Activated T-helper 2 cell treated with anti-CD3 and anti-CD28 coated beads, Interferon-gamma antibody, Interleukin-2, Interleukin-4, amounts not matched to agents 10 μg/mL and 5 μg/mL and 100 μg/mL, durations not matched to agents 14 hours and 24 hours and 36 hours (primary cell): Measurements from ENCODE around the gene MAGEA9B. TPM values are rescaled to one million over a fixed set of nuclear protein-coding genes. Genes with fewer than 3 reads are reported as not detected.
"Not testable (repeated sequence)": the region's sequence is repeated elsewhere in the genome, so short reads cannot be mapped to it uniquely, and the experiment has no call there.

ENCODE experiments used
- DNase-seq: peaks from one replicate; pipeline ENCODE4 v3.0.0; 2021; ENCODE audit warnings: low spot score
- H3K27ac Mint-ChIP-seq: one replicate; pipeline ENCODE4 v1.8.0; 2021; ENCODE audit warnings: mixed read lengths
- H3K27me3 Mint-ChIP-seq: one replicate; pipeline ENCODE4 v1.8.0; 2021; ENCODE audit warnings: low read depth, mixed read lengths
- H3K36me3 Mint-ChIP-seq: one replicate; pipeline ENCODE4 v1.8.0; 2021; ENCODE audit warnings: low read depth, mixed read lengths
- H3K4me1 Mint-ChIP-seq: one replicate; pipeline ENCODE4 v1.8.0; 2021; ENCODE audit warnings: low read depth, mixed read lengths
- H3K4me3 Mint-ChIP-seq: one replicate; pipeline ENCODE4 v1.8.0; 2021; ENCODE audit warnings: low read depth, mild to moderate bottlenecking, moderate library complexity, mixed read lengths
- H3K9me3 Mint-ChIP-seq: one replicate; pipeline ENCODE4 v1.8.0; 2021; ENCODE audit warnings: mixed read lengths
- intact Hi-C: fragments of 100-400 bp; cut with micrococcal nuclease; formaldehyde crosslinking; loops from one replicate; pipeline ENCODE4 v1.15.1; 2023
- total RNA-seq: library from RNA; stranded (reverse); gene quantifications from 2 replicates; pipeline ENCODE4 v1.2.3, GENCODE V29; 2022

Gene MAGEA9B
- total RNA-seq, 1 donor from 2014 or later: not detected

DNA sequence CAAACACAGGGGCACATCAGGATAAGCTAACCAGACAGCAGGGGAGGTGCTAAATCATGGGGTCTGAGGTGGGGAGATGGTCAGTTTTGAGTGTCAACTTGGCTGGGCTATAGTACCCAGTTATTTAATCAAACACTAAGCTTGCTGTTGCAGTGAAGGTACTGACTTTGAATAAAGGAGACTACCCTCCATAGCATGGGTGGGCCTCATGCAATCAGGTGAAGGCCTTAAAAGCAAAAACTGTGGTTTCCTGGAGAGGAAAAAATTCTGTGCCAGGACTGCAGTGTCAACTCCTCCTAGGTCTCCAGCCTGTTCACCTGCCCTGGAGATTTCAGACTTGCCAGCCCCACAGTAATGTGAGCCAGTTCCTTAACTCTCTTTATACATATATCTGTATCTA is 20.4 kb upstream of the MAGEA9B start:
- peaks cover 28% of the 10 kb centered on the region for H3K36me3 Mint-ChIP-seq
- no peak overlapping the region for H3K27ac Mint-ChIP-seq
- intact Hi-C loops: no loop called here
- no peaks in the 10 kb centered on the region for H3K9me3 Mint-ChIP-seq
- H3K4me1 Mint-ChIP-seq: no peaks in the 10 kb centered on the region
- H3K4me3 Mint-ChIP-seq: no peak overlapping the region
- H3K27me3 Mint-ChIP-seq: no peaks in the 10 kb centered on the region
- no peak for DNase-seq

DNA sequence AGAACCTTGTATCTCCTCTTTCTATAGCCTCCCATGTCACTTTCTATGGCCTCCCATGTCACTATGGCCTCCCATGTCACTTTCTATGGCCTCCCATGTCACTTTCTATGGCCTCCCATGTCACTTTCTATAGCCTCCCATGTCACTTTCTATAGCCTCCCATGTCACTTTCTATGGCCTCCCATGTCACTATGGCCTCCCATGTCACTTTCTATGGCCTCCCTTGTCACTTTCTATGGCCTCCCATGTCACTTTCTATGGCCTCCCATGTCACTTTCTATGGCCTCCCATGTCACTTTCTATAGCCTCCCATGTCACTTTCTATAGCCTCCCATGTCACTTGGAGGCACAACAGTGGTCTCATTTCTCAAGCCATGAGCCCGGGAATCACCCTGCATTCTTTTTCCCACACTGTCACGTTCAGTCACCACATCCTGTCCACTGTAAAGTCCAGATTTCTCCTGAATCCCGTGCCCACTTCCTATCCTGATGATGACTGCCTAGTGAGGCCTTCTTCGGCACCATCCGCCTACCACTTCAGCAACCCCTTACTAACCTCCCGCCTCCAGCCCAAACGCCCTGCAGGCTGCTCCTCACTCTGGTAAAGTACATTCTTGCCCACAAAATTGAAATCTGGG is 18.1 kb upstream of the MAGEA9B start:
- H3K36me3 Mint-ChIP-seq: peaks cover 28% of the 10 kb centered on the region
- DNase-seq, H3K27me3 Mint-ChIP-seq, H3K27ac Mint-ChIP-seq, intact Hi-C loops, H3K9me3 Mint-ChIP-seq, H3K4me3 Mint-ChIP-seq, H3K4me1 Mint-ChIP-seq: not testable (repeated sequence)

DNA sequence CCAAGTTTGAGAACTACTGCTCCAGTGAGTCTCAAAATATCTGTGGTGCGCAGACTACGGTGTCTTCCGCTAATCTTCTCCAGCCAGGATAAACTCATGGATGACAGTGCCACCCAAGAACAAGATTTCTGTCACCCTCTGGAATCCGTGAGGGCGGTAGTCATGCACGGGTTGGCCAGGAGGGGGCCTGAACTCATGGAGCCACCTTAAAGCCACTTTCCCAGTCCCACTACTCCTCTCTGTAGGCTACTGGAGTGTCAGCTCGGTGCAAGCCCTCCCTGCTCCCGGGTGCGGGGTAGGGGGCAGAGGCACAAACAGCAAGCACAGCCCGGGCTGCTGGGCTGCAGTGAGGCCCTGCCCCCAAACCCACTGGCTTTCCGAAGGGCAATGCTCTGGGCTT is 11.3 kb upstream of the MAGEA9B start:
- H3K4me1 Mint-ChIP-seq, H3K9me3 Mint-ChIP-seq, H3K36me3 Mint-ChIP-seq, intact Hi-C loops, H3K27me3 Mint-ChIP-seq, DNase-seq, H3K27ac Mint-ChIP-seq, H3K4me3 Mint-ChIP-seq: not testable (repeated sequence)

DNA sequence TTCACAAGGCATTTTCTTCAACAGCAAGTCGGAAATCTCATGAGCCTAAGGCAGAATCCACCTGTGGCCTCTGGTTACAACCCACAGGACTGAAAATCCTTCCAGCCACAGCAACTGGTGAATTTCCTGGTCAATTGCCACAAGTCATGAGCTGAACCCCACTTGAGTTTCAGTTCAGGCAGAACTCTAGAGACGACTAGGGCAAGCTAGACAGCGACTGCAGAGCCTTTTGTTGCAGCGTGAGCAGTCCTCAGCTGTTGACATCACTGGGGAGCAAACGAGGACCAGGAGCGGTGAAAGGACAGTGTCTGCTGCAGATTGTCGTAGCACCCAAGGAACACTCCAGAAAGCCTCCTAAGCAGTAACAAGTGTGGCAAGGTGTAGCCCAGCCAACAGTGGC is 8.7 kb upstream of the MAGEA9B start:
- H3K9me3 Mint-ChIP-seq, intact Hi-C loops, H3K27ac Mint-ChIP-seq, DNase-seq, H3K4me1 Mint-ChIP-seq, H3K36me3 Mint-ChIP-seq, H3K27me3 Mint-ChIP-seq, H3K4me3 Mint-ChIP-seq: not testable (repeated sequence)

DNA sequence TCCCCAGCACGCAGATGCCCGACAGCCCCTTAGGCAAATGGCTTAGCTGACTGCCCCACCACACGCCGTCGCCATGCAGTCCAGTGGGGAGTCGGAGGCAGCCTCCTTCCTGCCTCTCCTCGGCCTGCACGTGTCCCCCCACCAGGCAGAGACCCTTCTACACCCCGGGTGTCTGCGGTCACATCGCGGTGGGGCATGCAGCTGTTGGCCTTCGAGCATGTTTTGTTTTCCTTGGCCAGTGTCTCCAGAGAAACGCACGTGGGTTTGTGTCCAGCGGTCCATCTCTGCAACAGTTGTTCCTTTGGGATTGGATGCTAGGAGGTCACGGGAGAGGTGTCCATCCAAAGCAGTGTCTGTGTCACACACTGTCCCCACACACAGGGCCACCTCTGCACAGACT is 8.0 kb upstream of the MAGEA9B start, which contains the start of gene HSFX2:
Gene HSFX2 (minus strand): TSS at position 101 of the 400 bp plus-strand sequence. CDS start 614 bp downstream, outside the sequence.
- H3K4me3 Mint-ChIP-seq, DNase-seq, H3K27me3 Mint-ChIP-seq, H3K27ac Mint-ChIP-seq, H3K9me3 Mint-ChIP-seq, intact Hi-C loops, H3K36me3 Mint-ChIP-seq, H3K4me1 Mint-ChIP-seq: not testable (repeated sequence)

DNA sequence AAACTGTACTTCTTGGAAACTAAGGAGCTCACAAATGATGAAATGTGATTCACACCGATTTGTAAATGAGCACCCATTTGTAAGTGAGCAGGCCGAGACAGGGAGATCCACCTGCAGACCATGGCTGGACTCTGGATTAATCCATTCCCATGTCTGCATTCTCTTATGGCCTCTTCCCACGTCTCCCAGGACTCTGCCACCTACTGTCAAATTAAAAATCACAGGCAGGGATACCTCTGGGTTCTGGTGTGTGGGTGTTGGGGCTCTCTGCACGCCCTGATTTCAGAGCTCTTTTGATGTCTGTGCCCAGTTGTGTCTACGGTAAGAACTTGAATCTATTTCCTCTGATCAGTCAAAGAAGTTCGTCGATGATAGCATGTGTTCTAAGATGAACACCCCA is 3.7 kb upstream of the MAGEA9B start:
- H3K4me1 Mint-ChIP-seq, intact Hi-C loops, H3K4me3 Mint-ChIP-seq, H3K27me3 Mint-ChIP-seq, H3K36me3 Mint-ChIP-seq, DNase-seq, H3K27ac Mint-ChIP-seq, H3K9me3 Mint-ChIP-seq: not testable (repeated sequence)

DNA sequence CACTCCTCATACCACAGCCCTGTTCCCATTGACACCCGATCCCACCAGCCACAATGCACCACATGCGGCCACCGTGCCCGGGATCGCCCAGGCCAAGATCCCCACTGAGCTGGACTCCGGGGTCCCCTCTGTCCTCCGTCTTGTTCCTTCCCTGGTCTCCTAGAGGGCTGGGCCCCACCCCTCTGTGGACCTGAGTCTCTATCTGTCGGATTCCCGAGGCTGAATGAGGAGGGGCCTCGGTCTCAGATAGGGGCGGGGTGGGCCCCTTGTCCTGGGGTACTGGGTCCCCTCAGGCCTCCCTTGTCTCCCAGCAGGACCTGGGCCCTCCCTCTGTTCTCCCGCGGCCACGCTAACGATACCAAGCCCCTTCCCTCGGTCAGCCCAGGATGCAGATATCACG is 1.6 kb downstream of the MAGEA9B start:
- H3K4me1 Mint-ChIP-seq, H3K4me3 Mint-ChIP-seq, DNase-seq, intact Hi-C loops, H3K27me3 Mint-ChIP-seq, H3K27ac Mint-ChIP-seq, H3K36me3 Mint-ChIP-seq, H3K9me3 Mint-ChIP-seq: not testable (repeated sequence)

DNA sequence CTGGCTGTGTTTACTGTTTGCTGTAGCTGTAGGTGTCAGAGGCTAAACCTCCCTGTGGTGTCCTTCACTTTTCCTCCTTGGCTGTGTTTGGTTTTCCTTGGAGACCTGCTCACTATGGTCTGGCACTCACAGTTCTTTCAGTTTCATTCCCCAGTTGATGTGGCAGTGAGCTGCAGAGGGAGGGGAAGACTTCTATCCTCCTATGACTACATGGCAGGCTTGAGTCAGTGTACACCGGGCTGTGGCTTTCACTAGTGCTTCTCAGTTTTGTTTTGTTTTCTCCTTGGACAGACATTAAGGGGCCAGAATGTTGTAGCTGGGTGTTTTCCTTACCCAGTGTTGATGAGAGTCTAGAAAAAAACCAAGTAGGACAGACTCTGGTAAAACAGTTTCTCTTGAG is 13.8 kb downstream of the MAGEA9B start:
- H3K27ac Mint-ChIP-seq, H3K4me3 Mint-ChIP-seq, DNase-seq, H3K9me3 Mint-ChIP-seq, H3K36me3 Mint-ChIP-seq, intact Hi-C loops, H3K27me3 Mint-ChIP-seq: not testable (repeated sequence)
- H3K4me1 Mint-ChIP-seq: peaks cover 23% of the 10 kb centered on the region

DNA sequence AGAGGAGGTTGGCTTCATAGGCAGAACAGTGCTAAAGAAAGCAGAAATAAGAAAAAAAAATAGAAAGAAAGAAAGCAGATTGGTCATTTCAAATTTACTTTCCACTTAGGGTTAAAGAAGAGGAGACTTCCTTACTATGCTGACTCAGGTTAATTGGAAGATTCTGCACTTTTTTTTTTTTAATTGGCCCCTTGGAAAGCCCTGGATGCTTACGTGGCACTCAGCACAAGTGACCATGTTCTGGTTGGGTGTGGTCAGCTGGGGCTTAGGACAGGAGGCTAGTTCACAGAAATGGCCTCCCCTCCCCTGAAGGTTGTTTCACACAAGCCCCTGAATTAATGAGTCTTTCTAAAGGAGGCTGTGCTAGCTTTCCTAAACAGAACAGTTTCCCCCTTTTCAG is 14.5 kb downstream of the MAGEA9B start:
- Mint-ChIP-seq H3K27ac (peak overlapping the region; percentile 88), H3K36me3 (no peaks in the 10 kb centered on the region), H3K27me3 (no peaks in the 10 kb centered on the region), H3K9me3 (no peaks in the 10 kb centered on the region), H3K4me1 (peaks cover 23% of the 10 kb centered on the region), H3K4me3 (no peak overlapping the region)
- intact Hi-C loops: no loop called here
- DNase-seq: no peak

DNA sequence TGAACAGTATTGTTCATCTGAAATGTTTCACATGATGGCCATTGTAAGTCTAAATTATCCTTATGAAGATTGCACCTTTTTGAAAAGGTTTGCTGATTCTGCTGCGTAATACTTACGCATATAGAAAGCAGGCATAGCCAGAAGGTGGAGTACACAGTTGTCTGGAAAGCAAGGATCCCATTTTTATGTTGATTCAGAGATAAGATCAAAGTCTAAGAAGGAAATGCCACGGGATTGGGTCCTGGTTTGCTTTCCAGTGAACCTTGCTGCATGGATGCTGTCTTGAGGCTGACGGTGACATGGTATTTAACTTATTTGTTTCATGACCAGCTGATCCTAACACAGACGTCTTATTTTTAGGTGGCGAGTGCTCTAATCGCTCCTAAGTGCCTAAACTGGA is 15.5 kb downstream of the MAGEA9B start:
- no peaks in the 10 kb centered on the region for H3K36me3 Mint-ChIP-seq
- DNase-seq: no peak
- H3K27ac Mint-ChIP-seq: no peak overlapping the region
- H3K4me1 Mint-ChIP-seq: peaks cover 23% of the 10 kb centered on the region
- no peak overlapping the region for H3K4me3 Mint-ChIP-seq
- intact Hi-C loops: no loop called here
- no peaks in the 10 kb centered on the region for H3K9me3 Mint-ChIP-seq
- no peaks in the 10 kb centered on the region for H3K27me3 Mint-ChIP-seq

DNA sequence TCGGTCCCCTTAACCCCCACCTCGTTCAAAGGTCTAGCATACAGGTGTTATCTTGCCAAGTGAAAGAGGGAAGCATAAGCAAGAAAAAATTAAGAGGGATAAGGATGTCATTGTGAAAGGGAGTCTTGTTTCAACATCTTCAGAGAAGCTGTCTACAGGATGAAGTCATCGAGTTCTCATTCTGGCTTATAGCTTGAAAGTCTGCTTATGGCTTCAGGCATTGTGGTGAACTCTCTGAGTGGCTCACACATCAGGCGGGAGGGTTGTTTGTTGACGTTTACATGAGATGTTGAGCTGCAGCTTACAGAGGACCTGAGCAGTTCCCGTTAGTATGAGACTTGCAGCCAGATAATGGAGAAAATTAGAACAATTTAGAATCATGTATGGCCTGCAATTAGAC is 16.6 kb downstream of the MAGEA9B start:
- peaks cover 23% of the 10 kb centered on the region for H3K4me1 Mint-ChIP-seq
- H3K4me3 Mint-ChIP-seq: no peak overlapping the region
- H3K27me3 Mint-ChIP-seq: no peaks in the 10 kb centered on the region
- no peaks in the 10 kb centered on the region for H3K9me3 Mint-ChIP-seq
- no peak for DNase-seq
- H3K36me3 Mint-ChIP-seq: no peaks in the 10 kb centered on the region
- no peak overlapping the region for H3K27ac Mint-ChIP-seq
- intact Hi-C loops: no loop called here

DNA sequence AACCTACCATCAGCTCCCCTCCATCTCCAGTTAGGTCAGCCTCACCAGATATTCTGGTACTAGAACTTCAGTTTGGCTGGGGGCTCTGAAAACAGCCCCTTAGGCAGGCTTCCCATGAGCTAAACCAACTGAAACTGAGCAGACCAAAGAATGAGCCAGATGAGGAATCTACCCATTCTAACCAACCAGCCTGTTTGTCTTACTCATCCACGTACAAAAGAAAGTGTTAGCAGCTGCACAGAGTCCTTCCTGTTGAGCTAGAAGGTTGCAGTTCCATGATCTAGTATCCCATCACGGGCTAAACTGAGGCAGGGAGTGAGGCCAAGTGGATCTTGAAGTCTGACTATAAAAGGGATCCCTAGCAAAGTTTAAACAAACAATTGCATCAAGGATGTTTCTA is 17.5 kb downstream of the MAGEA9B start:
- Mint-ChIP-seq H3K4me1 (peaks cover 23% of the 10 kb centered on the region), H3K27me3 (no peaks in the 10 kb centered on the region), H3K27ac (no peak overlapping the region), H3K4me3 (no peak overlapping the region), H3K9me3 (no peaks in the 10 kb centered on the region), H3K36me3 (no peaks in the 10 kb centered on the region)
- no peak for DNase-seq
- intact Hi-C loops: no loop called here

DNA sequence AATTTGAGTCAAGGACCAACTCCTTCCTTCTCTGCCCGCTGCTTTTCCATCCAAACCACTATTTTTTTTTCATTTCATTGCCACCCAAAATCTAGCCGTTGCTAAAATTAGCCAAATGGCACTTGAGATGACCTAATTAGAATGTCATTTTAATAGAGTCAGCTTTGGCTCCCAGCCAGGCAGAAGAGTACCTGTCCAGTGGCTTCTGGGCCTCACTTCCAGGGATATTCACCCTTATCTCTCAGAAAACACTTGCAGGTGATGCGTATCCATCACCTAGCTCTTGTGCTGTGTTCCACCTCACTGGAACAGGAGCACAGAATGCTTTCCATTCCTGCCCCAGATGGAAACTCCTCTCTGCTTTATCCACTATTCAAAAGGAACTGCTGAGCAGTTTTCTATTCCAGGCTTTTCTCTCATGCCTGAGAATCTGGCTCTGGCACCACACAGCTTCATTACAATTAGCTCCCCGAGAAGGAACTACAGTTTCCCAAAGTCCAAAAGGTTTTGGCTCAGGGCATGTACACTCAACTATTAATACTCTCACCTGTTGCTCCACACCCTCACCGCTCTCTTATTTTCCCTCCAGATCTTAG is 18.5 kb downstream of the MAGEA9B start:
- H3K27me3 Mint-ChIP-seq: no peaks in the 10 kb centered on the region
- intact Hi-C loops: no loop called here
- DNase-seq: no peak
- H3K27ac Mint-ChIP-seq: no peak overlapping the region
- H3K9me3 Mint-ChIP-seq: no peaks in the 10 kb centered on the region
- H3K4me1 Mint-ChIP-seq: peaks cover 23% of the 10 kb centered on the region
- no peaks in the 10 kb centered on the region for H3K36me3 Mint-ChIP-seq
- no peak overlapping the region for H3K4me3 Mint-ChIP-seq
